Activated naive CD4-positive, alpha-beta T cell treated with anti-CD3 and anti-CD28 coated beads, Interleukin-2, amount 10 ng/mL, durations not matched to agents 7 days and 5 days (primary cell): ENCODE results near the gene PANK4.
"Not testable (repeated sequence)": the region's sequence is repeated elsewhere in the genome, so short reads cannot be mapped to it uniquely, and the experiment has no call there.

Experiments
- CTCF ChIA-PET: fragments of 350-600 bp; sonication (Branson Sonifier 250); formaldehyde crosslinking; loops from one replicate; lab custom pipeline; 2021; ENCODE audit warnings: antibody characterized with exemption; lab: Charles Lee
- DNase-seq: peaks from one replicate; pipeline ENCODE4 v3.0.0-alpha.2; 2020
- H3K27ac Mint-ChIP-seq: one replicate; pipeline ENCODE4 v1.8.0; 2021; ENCODE audit warnings: mild to moderate bottlenecking, moderate library complexity, mixed read lengths
- H3K27me3 Mint-ChIP-seq: one replicate; pipeline ENCODE4 v1.8.0; 2021; ENCODE audit warnings: mild to moderate bottlenecking, mixed read lengths
- H3K36me3 Mint-ChIP-seq: one replicate; pipeline ENCODE4 v1.8.0; 2021; ENCODE audit warnings: mixed read lengths
- H3K4me1 Mint-ChIP-seq: one replicate; pipeline ENCODE4 v1.8.0; 2021; ENCODE audit warnings: mixed read lengths
- H3K4me3 Mint-ChIP-seq: one replicate; pipeline ENCODE4 v1.8.0; 2021; ENCODE audit warnings: mild to moderate bottlenecking, moderate library complexity, mixed read lengths
- H3K9me3 Mint-ChIP-seq: one replicate; pipeline ENCODE4 v1.8.0; 2021; ENCODE audit warnings: mixed read lengths

The PANK4 gene

DNA sequence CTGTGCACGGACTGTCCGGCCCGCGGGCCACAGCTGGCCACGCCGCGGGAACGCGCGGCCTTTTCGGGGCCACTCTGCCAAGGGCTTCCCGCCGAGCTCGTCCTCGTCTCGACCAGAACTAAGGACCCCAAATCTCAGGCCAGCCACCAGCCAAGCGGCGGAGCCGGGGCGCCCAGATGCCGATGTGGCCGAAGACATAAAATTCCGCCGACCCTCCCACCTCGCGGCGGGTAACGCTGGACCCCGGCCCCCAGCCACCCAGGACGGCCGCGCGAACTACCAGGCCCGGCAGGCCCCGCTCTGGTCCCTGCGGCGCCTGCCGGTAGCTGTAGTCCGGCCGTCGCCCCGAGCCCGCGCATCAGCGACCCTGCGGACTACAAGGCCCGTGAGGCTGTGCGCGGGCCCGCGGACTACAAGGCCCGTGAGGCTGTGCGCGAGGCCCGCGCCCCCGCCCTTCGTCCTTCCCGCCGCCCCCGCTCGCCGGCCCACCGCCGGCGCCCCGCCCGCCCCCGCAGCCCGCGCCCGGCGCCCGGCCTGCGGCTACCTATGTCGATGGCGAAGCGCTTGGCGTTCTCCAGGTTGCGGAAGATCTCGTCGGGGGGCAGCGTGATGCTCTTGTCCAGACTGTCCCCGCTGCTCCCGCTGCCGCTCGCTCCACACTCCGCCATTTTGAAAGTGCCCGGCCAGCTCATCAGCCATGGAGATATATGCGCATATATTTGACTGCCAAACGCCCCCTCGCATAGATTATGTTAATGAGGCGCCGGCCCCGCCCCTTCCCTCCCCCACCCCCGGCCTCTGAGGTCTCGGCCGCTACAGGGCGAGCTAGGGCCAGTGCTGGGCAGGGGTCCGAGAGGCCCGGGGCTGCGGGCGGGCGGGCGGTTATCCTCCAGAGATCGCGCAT is at the start of gene PANK4:
Gene PANK4, minus strand, starts transcription at position 677 of the 904 bp plus-strand sequence. Its CDS starts 9 bp downstream, at position 668.
- Mint-ChIP-seq H3K36me3 (peaks cover 24% of the 10 kb centered on the region), H3K27ac (peak within 1 kb of the TSS; percentile 99), H3K27me3 (peaks cover 45% of the 10 kb centered on the region), H3K4me1 (peaks cover 54% of the 10 kb centered on the region), H3K4me3 (peak within 1 kb of the TSS; percentile 89), H3K9me3 (no peaks in the 10 kb centered on the region)
- DNase-seq, result peak; percentile 93
- CTCF ChIA-PET, result interaction anchor here (1.0 to 1.5 kb wide), 5 partner anchors 14 to 331 kb away, joined by 3 to 6 read pairs (median 4); partner anchors contain the start of genes FAAP20 and TNFRSF14

DNA sequence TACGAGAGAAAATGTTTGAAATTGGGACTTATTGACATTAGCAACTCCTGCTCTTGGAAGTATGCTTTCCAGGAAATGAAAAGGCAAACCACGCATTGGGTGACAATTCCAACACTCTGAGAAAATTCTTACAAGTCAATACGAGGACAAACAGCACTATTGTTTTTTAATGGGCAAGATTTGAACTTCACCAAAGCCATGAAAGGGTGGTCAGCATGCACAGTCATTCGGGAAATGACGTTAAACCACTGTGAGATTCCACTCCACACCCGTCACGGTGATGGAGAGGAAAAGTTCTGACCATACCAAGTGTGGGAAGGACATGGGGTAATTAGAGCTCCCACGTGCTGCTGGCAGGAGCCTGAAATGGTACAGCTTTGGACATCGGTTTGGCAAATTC is 48.0 kb upstream of the PANK4 start:
- Mint-ChIP-seq H3K4me3 (no peak overlapping the region), H3K27ac (no peak overlapping the region), H3K27me3 (peaks cover 14% of the 10 kb centered on the region), H3K9me3 (peaks cover 19% of the 10 kb centered on the region), H3K4me1 (peaks cover 45% of the 10 kb centered on the region), H3K36me3 (peaks cover 21% of the 10 kb centered on the region)
- no peak for DNase-seq
- CTCF ChIA-PET, result interaction anchor here (1.5 kb wide), 1 partner anchor 12 kb away, joined by 5 read pairs; no protein-coding TSS in a partner anchor

GRCh38 chr1:2573250-2573920 is 47.0 kb upstream of the PANK4 start:
- no peak for DNase-seq
- peaks cover 19% of the 10 kb centered on the region for H3K9me3 Mint-ChIP-seq
- H3K36me3 Mint-ChIP-seq, result peaks cover 17% of the 10 kb centered on the region
- H3K4me1 Mint-ChIP-seq, result peaks cover 37% of the 10 kb centered on the region
- H3K4me3 Mint-ChIP-seq, result no peak overlapping the region
- CTCF ChIA-PET, result interaction anchor here (1.3 to 1.5 kb wide), 2 partner anchors 11 to 12 kb away, joined by 5 to 7 read pairs; no protein-coding TSS in a partner anchor
- H3K27ac Mint-ChIP-seq, result no peak overlapping the region
- H3K27me3 Mint-ChIP-seq, result peaks cover 16% of the 10 kb centered on the region

- H3K4me3 Mint-ChIP-seq, result no peak overlapping the region
- H3K9me3 Mint-ChIP-seq, result peaks cover 19% of the 10 kb centered on the region
- no peak overlapping the region for H3K27ac Mint-ChIP-seq
- peaks cover 17% of the 10 kb centered on the region for H3K36me3 Mint-ChIP-seq
- CTCF ChIA-PET, result no interaction called here
- peaks cover 17% of the 10 kb centered on the region for H3K27me3 Mint-ChIP-seq
- DNase-seq, result no peak
- H3K4me1 Mint-ChIP-seq, result peaks cover 22% of the 10 kb centered on the region
Measured at GRCh38 chr1:2571348-2571747, 45.0 kb upstream of the PANK4 start.

DNA sequence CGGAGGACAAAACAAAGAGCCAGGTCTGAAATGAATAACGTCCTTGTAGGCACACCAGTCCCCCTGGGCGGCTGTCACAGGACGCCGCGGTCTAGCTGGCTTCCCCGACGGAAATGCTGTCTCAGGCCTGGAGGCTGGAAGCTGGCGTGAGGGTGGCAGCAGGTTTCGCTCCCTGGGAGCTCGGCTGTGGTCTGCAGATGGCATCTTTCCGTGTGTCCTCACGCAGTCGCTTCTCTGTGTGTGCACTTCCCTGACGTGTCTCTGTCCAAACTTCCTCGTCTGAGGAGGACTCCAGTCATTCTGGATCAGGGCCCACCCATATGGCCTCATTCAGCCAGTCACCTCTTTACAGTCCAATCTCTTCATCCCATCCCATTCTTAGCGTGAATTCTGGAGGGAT is 43.9 kb upstream of the PANK4 start:
- H3K27ac Mint-ChIP-seq, result peak overlapping the region; percentile 37
- CTCF ChIA-PET, result interaction anchor here (1.6 kb wide), 1 partner anchor 14 kb away, joined by 3 read pairs; the partner anchor contains the start of gene TNFRSF14
- no peak overlapping the region for H3K4me3 Mint-ChIP-seq
- peaks cover 17% of the 10 kb centered on the region for H3K27me3 Mint-ChIP-seq
- H3K36me3 Mint-ChIP-seq, result peaks cover 17% of the 10 kb centered on the region
- peaks cover 19% of the 10 kb centered on the region for H3K9me3 Mint-ChIP-seq
- DNase-seq, result no peak
- peaks cover 11% of the 10 kb centered on the region for H3K4me1 Mint-ChIP-seq

DNA sequence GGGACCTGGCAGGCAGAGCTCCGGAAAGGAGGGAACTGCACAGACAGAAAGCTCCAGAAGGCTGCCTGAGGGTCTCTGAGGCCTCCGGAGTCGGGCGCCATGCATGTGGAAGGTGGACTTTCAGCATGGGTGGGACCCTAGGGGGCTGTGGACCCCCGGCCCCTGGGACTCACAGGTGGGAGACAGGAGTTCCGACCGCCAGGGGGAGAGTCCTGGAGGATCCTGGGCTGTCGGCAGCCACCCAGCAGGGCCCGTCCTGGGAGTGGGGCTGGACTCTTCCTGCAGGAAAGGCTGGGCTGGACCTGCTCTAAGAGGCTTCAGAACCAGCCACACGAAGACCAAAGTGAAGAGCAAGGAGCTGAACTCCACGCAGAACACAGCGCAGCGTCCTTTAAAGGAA is 43.3 kb upstream of the PANK4 start:
- Mint-ChIP-seq H3K27me3 (peaks cover 17% of the 10 kb centered on the region), H3K36me3 (peaks cover 17% of the 10 kb centered on the region), H3K9me3 (peaks cover 19% of the 10 kb centered on the region)
- H3K4me3 Mint-ChIP-seq, H3K4me1 Mint-ChIP-seq, H3K27ac Mint-ChIP-seq, DNase-seq: not testable (repeated sequence)
- CTCF ChIA-PET, result interaction anchor here (1.6 kb wide), 1 partner anchor 13 kb away, joined by 3 read pairs; the partner anchor contains the start of gene TNFRSF14

- DNase-seq, result no peak
- Mint-ChIP-seq H3K27ac (no peak overlapping the region), H3K9me3 (peaks cover 16% of the 10 kb centered on the region), H3K36me3 (peaks cover 16% of the 10 kb centered on the region), H3K4me1 (peaks cover 5% of the 10 kb centered on the region), H3K4me3 (no peak overlapping the region), H3K27me3 (peaks cover 17% of the 10 kb centered on the region)
- CTCF ChIA-PET, result no interaction called here
Measured at GRCh38 chr1:2569060-2569459, 42.7 kb upstream of the PANK4 start.

- H3K4me3 Mint-ChIP-seq, H3K9me3 Mint-ChIP-seq, CTCF ChIA-PET, H3K4me1 Mint-ChIP-seq, H3K27ac Mint-ChIP-seq, DNase-seq: not testable (repeated sequence)
- Mint-ChIP-seq H3K27me3 (peaks cover 17% of the 10 kb centered on the region), H3K36me3 (peaks cover 12% of the 10 kb centered on the region)
Measured at GRCh38 chr1:2568187-2568816, 41.9 kb upstream of the PANK4 start.

DNA sequence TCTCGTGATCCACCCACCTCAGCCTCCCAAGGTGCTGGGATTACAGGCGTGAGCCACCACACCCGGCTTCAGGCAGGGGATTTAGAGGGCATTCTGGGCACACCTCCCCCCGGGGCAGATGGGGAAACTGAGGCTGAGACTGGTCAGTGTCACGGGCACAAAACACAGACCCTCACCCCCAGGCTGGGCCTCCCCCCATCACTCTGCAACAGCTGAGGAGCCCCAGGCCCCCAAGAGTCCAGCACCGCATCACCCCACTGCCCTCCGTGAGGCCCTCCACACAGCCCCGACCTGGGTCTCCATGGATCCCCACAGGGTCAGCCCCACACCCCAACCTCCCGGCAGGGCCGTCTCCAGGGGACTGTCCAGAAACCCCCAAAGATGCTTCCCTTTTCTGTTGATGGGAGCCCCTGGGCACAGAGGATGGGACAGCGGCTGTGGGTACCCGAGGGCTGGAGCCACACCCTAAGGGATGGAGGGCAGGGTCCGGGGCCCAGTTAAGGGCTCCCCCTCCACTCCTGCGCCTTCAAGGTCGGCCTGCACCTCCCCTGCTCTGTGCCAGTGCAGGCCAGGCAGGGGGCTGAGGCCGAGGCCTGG is 40.8 kb upstream of the PANK4 start:
- H3K4me3 Mint-ChIP-seq, result no peak overlapping the region
- peaks cover 12% of the 10 kb centered on the region for H3K27me3 Mint-ChIP-seq
- H3K27ac Mint-ChIP-seq, result no peak overlapping the region
- H3K9me3 Mint-ChIP-seq, result no peaks in the 10 kb centered on the region
- peaks cover 4% of the 10 kb centered on the region for H3K36me3 Mint-ChIP-seq
- no peaks in the 10 kb centered on the region for H3K4me1 Mint-ChIP-seq
- CTCF ChIA-PET, result no interaction called here
- no peak for DNase-seq

- H3K9me3 Mint-ChIP-seq, result no peaks in the 10 kb centered on the region
- peaks cover 7% of the 10 kb centered on the region for H3K36me3 Mint-ChIP-seq
- no peak overlapping the region for H3K4me3 Mint-ChIP-seq
- H3K27ac Mint-ChIP-seq, result no peak overlapping the region
- H3K27me3 Mint-ChIP-seq, result peaks cover 12% of the 10 kb centered on the region
- peaks cover 2% of the 10 kb centered on the region for H3K4me1 Mint-ChIP-seq
- CTCF ChIA-PET, result no interaction called here
- no peak for DNase-seq
Measured at GRCh38 chr1:2566101-2567045, 40.0 kb upstream of the PANK4 start.

DNA sequence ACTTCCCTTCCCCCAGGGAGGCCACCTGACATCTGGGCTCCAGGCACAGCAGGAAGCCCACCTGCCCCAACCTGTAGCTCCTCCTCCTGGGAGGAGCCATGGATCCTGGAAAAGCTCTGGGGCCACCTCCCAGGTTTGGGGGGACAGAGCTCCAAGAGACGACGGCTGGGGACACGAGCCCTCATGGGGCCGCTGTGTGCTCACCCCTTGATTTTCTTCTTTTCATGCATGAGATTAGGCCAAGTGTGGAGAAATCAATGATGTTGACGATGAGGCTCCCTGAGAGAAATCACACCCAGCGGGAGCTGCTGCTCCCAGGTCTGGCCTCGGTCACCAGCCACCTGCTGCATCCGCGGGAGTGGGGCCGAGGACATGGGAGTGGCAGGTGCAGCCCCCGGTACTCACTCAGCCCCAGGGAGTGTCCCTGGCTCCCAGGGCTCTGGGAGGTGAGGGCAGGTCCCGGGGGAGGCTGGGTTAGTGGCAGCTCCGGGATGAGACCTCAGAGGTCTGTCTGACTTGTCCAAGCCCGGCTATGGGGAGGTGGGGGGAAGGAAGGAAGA is 38.5 kb upstream of the PANK4 start:
- peaks cover 3% of the 10 kb centered on the region for H3K27me3 Mint-ChIP-seq
- CTCF ChIA-PET, result interaction anchor here (1.2 kb wide), 1 partner anchor 20 kb away, joined by 6 read pairs; no protein-coding TSS in a partner anchor
- no peak overlapping the region for H3K4me3 Mint-ChIP-seq
- peaks cover 6% of the 10 kb centered on the region for H3K4me1 Mint-ChIP-seq
- no peaks in the 10 kb centered on the region for H3K9me3 Mint-ChIP-seq
- no peak overlapping the region for H3K27ac Mint-ChIP-seq
- no peak for DNase-seq
- peaks cover 8% of the 10 kb centered on the region for H3K36me3 Mint-ChIP-seq

DNA sequence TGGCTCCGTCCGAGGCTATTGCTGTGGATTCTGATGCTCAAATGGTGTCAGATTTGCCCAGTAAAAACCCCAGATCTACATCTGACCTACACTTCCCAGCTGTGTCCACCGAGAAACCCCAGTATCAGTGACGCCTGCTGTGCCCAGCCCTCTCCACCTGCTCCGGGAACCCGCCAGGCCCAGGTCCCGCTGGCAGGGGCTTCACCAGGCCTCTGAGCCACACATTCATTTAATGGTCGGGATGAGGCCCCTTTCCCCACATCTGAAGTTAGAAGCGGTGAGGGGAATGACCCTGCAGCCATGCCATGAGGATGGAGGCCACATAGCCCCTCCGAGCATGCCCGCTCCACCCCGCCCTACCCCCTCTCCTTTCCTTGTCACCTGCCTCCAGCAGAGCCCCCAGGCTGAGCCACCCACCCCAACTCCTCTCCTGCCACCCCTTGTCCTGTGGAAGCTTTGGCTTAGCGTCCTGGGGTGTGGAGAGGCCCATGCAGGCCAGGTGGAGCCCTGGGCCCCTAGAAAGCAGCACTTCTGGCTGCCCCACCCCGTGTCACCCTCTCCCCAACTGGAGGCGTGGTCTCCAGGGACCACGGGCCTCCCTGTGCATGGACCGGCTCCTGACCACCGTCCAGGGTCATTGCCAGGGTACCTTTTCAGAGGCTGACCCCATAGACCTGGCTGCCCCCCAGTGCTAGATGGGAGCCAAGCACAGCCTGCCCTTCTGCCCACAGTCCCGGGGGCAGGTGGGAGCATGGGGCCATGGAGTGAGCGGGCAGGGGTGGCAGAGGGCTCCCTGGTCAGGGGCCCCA is 37.8 kb upstream of the PANK4 start:
- CTCF ChIA-PET, result interaction anchor here (1.2 to 3.7 kb wide), 2 partner anchors 18 to 21 kb away, joined by 6 to 16 read pairs; no protein-coding TSS in a partner anchor
- H3K4me1 Mint-ChIP-seq, result peaks cover 7% of the 10 kb centered on the region
- H3K4me3 Mint-ChIP-seq, result no peak overlapping the region
- H3K36me3 Mint-ChIP-seq, result peaks cover 8% of the 10 kb centered on the region
- H3K27me3 Mint-ChIP-seq, result peaks cover 3% of the 10 kb centered on the region
- no peaks in the 10 kb centered on the region for H3K9me3 Mint-ChIP-seq
- DNase-seq, result no peak
- H3K27ac Mint-ChIP-seq, result peak overlapping the region; percentile 37
